ENCODE data around the gene CERK. TPM values are rescaled to one million over a fixed set of nuclear protein-coding genes. Genes with fewer than 3 reads are reported as not detected.

Gene CERK
- total RNA-seq, 1 donor: 38.9 TPM

DNA sequence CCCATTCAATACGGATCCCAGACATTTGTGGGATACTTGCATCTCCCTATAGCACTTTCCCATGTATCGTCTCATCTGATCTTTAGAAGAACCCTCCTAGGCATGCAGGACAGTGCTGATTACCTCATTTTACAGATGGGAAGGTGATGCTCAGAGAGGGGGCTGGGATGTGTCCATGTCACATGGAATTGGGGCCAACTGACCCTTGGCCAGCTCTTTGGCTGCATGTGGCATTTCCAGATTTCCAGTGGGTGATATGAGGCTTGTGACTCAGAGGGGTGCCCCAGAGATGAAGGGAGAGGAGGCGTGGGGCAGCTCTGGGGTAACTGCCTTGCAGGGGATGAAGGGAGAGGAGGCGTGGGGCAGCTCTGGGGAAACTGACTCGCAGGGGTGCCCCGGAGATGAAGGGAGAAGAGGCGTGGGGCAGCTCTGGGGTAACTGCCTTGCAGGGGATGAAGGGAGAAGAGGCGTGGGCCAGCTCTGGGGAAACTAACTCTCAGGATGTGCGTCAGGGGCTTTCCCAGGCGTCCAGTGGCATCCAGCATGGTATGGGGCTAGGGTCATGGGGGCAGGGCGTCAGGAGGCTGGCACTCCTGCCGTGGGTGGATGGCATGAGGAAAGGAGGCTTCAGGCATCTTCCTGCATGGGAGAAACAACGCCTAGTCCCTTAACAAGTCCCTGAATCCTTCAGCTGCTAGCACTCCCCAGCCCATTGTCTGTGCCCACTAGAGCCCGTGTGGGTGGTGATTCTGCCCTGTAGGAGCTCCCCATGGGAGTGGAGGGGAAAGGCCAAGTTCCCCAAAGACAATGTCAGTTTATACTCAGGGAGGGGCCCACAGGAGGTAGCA, 11.9 kb upstream of the CERK start:
- DNase-seq (ENCODE audit: low read depth): no peak
- TF ChIP-seq, protein P1, sequence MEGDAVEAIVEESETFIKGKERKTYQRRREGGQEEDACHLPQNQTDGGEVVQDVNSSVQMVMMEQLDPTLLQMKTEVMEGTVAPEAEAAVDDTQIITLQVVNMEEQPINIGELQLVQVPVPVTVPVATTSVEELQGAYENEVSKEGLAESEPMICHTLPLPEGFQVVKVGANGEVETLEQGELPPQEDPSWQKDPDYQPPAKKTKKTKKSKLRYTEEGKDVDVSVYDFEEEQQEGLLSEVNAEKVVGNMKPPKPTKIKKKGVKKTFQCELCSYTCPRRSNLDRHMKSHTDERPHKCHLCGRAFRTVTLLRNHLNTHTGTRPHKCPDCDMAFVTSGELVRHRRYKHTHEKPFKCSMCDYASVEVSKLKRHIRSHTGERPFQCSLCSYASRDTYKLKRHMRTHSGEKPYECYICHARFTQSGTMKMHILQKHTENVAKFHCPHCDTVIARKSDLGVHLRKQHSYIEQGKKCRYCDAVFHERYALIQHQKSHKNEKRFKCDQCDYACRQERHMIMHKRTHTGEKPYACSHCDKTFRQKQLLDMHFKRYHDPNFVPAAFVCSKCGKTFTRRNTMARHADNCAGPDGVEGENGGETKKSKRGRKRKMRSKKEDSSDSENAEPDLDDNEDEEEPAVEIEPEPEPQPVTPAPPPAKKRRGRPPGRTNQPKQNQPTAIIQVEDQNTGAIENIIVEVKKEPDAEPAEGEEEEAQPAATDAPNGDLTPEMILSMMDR (IDR thresholded peaks at IDR 0.05; ENCODE audit: insufficient read depth, low read depth, low read length): no peak
- no peak overlapping the region for H3K4me3 ChIP-seq (ENCODE audit: low read depth, low read length)

DNA sequence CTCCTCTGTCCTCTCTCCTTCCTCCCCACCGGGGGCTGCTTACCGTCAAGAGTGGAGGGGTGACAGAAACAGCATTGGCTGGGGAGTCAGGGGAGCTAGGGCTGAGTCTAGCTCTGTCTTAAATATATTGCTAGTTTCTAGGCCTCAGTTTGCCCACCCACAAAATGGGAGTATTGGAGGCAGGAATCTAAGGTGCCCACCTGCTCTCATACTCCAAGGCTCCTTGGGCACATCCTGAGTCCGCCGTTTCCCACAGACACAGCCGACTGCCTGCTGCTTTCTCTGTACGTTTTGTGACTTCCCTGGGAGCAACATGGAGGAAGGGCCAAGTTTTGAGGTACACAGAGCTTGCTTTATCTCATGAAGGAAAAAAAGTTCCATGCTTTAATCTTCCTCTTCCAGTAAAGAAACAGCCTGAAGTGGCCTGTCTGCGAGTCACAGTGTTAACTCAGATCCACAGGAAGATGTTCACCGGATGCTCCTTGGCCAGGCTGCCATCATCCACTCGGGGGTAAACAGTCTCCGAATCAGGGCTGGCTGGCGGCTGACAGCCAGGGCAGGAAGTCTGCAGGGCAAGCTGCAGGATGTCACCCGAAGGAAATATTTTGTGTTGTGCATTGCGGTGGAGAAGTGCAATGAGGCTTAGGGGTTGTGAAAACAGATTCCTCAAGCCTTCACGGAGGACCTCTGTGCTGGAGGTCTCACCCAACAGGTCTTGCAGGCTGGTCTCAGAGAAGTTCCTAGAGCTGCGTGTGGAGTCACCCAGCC, 11.0 kb upstream of the CERK start:
- TF ChIP-seq, protein P1 (IDR thresholded peaks at IDR 0.05; ENCODE audit: insufficient read depth, low read depth, low read length): no peak
- peak; percentile 74 for DNase-seq (ENCODE audit: low read depth)
- no peak overlapping the region for H3K4me3 ChIP-seq (ENCODE audit: low read depth, low read length)

DNA sequence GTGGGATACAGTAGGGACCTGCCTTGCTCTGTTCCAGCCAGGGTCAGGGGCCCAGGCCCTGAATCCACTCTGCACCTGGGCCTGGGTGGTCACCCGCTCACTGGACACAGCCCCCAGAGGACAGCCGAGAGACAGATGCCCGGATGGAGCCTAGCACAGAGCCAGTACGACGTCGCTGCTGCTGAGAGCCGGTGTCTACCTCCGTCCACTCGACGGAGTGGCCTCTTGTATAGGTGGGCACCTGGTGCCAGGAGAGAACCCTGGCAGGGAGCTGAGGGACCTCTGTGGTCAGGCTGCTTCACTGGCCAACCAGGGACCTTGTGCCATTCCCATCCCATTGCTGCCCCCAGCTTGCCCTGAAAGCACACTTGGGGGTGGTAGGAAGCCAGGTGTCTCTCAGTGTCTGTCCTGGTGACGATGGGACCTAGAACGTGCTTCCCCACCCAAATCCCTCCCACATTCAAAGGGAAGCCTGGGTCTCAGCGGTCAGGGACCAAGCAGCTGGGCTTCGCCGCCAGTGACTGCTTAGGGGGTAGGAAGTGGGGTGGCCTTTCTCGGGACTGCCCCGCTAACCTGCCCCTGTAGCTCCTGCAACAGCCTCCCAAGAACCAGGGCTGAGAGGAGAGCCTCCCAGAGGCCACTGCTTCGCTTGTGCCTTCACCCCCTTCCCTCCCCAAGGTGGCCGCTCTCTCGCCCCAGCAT, 10.3 kb upstream of the CERK start:
- no peak for DNase-seq (ENCODE audit: low read depth)
- H3K4me3 ChIP-seq (ENCODE audit: low read depth, low read length): no peak overlapping the region
- TF ChIP-seq, protein P1 (IDR thresholded peaks at IDR 0.05; ENCODE audit: insufficient read depth, low read depth, low read length): no peak

DNA sequence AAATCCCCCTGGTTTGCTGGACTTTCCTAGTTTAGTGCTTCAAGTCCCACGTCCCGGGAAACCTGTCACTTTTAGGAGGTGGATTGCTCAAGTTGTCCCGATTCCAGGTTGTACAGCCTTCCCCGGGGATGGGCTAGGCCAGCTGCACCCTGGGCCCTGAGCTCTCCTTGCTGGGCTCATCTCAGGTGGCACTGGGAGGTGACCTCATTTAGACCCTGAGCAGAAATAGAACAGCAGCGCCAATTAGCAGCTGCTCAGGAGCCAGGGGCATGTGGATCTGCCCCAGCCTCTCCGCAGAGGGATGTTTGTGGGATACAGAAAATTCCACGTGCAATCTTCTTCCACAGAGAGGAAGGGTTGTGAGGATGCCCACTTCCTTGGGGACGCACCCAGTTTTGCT, 9.6 kb upstream of the CERK start:
- DNase-seq (ENCODE audit: low read depth): no peak
- no peak overlapping the region for H3K4me3 ChIP-seq (ENCODE audit: low read depth, low read length)
- TF ChIP-seq, protein P1 (IDR thresholded peaks at IDR 0.05; ENCODE audit: insufficient read depth, low read depth, low read length): no peak

DNA sequence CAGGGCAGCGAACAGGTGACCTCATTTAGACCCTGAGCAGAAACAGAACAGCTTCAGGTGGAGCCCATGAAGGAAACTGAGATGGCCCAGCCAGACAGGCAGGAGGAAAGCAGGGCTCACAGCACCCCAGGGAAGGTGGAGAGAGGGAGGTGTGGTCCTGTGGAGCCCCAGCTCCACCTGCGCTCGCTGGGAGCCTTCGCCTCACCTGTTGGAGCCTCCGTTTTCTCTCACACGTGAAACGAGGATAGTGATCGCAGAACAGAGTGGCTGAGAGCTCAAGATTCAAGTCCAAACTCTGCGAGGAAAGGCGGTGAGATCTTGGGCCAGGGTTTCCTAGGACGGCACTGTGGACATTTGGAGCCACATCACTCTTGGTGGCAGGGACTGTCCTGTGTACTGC, 8.6 kb upstream of the CERK start:
- H3K4me3 ChIP-seq (ENCODE audit: low read depth, low read length): no peak overlapping the region
- DNase-seq (ENCODE audit: low read depth): no peak
- TF ChIP-seq, protein P1 (IDR thresholded peaks at IDR 0.05; ENCODE audit: insufficient read depth, low read depth, low read length): no peak

DNA sequence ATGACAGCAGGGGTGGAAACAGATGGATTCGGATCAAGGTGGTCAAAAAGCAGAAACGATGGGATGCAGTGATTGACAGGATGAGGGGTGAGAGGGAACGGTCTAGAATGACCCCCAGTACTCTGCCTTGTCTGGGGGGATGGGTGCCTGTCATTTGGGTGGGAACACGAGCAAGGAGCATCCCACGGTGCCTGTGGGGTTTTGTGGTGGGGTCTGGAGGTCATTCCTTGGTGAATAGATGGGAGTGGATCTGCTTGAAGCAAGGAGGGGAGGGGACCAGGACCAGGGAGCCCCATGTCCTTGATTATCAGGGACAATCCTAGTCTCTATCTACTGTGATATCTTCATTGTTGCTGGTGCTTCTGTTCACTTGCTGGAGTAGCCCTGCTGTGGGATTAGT, 8.1 kb upstream of the CERK start:
- H3K4me3 ChIP-seq (ENCODE audit: low read depth, low read length): no peak overlapping the region
- no peak for DNase-seq (ENCODE audit: low read depth)
- TF ChIP-seq, protein P1 (IDR thresholded peaks at IDR 0.05; ENCODE audit: insufficient read depth, low read depth, low read length): no peak

Measured in fibroblast of villous mesenchyme (primary cell).